CD1c-positive myeloid dendritic cell (primary cell): ENCODE measurements around the gene NR2F6.
"Not testable (repeated sequence)": the region's sequence is repeated elsewhere in the genome, so short reads cannot be mapped to it uniquely, and the experiment has no call there.

Source experiments
- DNase-seq: peaks from one replicate; pipeline ENCODE4 v3.0.0-alpha.2; 2016; ENCODE audit errors: extremely low spot score

NR2F6 gene

GRCh38 chr19:17210296-17210695, 35.4 kb downstream of the NR2F6 start:
- DNase-seq = no peak

GRCh38 chr19:17209126-17210036, 36.3 kb downstream of the NR2F6 start:
- DNase-seq = peak; percentile 15

- no peak for DNase-seq
These were observed 38.8 kb downstream of the NR2F6 start for GRCh38 chr19:17206736-17207581.

GRCh38 chr19:17205237-17206140, 40.2 kb downstream of the NR2F6 start:
- peak; percentile 40 for DNase-seq

GRCh38 chr19:17202713-17203112, 43.0 kb downstream of the NR2F6 start:
- DNase-seq = no peak

- peak; percentile 13 for DNase-seq
These were observed 43.5 kb downstream of the NR2F6 start for GRCh38 chr19:17202249-17202648.

GRCh38 chr19:17200408-17201079, 45.2 kb downstream of the NR2F6 start:
- no peak for DNase-seq

- no peak for DNase-seq
These were observed 48.1 kb downstream of the NR2F6 start for GRCh38 chr19:17197666-17198065.

- DNase-seq = no peak
These were observed 49.1 kb downstream of the NR2F6 start for GRCh38 chr19:17196610-17197009.

- no peak for DNase-seq
These were observed 50.6 kb downstream of the NR2F6 start for GRCh38 chr19:17195106-17195505.

GRCh38 chr19:17194608-17195007, 51.1 kb downstream of the NR2F6 start:
- no peak for DNase-seq

- DNase-seq = no peak
These were observed 53.0 kb downstream of the NR2F6 start for GRCh38 chr19:17192751-17193150.

- DNase-seq = not testable (repeated sequence)
These were observed 54.0 kb downstream of the NR2F6 start for GRCh38 chr19:17191736-17192135.

- DNase-seq = no peak
These were observed 60.1 kb downstream of the NR2F6 start for GRCh38 chr19:17185590-17185989.

GRCh38 chr19:17184371-17184841, 61.3 kb downstream of the NR2F6 start:
- peak; percentile 54 for DNase-seq

GRCh38 chr19:17183858-17184321, 61.8 kb downstream of the NR2F6 start:
- peak; percentile 68 for DNase-seq

GRCh38 chr19:17183271-17183761, 62.4 kb downstream of the NR2F6 start:
- no peak for DNase-seq
